Measurements from ENCODE around the gene PDE4C.
"Not testable (repeated sequence)": the region's sequence is repeated elsewhere in the genome, so short reads cannot be mapped to it uniquely, and the experiment has no call there.

DNA sequence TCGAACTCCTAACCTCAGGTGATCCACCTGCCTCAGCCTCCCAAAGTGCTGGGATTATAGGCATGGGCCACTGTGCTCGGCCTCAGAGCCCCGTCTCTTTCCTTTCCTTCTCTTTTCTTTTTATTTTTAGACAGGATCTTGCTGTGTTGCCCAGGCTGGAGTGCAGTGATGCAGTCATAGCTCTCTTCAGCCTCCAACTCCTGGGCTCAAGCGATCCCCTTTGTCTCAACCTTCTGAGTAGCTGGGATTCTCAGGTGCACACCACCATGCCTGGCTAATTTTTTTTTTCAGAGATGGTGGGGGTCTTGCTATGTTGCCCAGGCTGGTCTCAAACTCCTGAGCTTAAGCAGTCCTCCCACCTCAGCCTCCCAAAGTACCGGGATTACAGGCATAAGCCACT, 16.3 kb downstream of the PDE4C start:
- not testable (repeated sequence) for TF ChIP-seq ZZZ3 (IDR thresholded peaks at IDR 0.05); ARNT (IDR thresholded peaks at IDR 0.05); PML (IDR thresholded peaks at IDR 0.05; ENCODE audit: low read length); TCF7 (IDR thresholded peaks at IDR 0.05; ENCODE audit: borderline replicate concordance); SAFB2 (IDR thresholded peaks at IDR 0.05; ENCODE audit: borderline replicate concordance, low read depth, low read length, severe bottlenecking); HDAC2 (IDR thresholded peaks at IDR 0.05)
- TF ChIP-seq, protein P1, sequence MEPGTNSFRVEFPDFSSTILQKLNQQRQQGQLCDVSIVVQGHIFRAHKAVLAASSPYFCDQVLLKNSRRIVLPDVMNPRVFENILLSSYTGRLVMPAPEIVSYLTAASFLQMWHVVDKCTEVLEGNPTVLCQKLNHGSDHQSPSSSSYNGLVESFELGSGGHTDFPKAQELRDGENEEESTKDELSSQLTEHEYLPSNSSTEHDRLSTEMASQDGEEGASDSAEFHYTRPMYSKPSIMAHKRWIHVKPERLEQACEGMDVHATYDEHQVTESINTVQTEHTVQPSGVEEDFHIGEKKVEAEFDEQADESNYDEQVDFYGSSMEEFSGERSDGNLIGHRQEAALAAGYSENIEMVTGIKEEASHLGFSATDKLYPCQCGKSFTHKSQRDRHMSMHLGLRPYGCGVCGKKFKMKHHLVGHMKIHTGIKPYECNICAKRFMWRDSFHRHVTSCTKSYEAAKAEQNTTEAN (CRISPR knock-in tag; IDR thresholded peaks at IDR 0.05) = not testable (repeated sequence)
- TF ChIP-seq, protein P2, sequence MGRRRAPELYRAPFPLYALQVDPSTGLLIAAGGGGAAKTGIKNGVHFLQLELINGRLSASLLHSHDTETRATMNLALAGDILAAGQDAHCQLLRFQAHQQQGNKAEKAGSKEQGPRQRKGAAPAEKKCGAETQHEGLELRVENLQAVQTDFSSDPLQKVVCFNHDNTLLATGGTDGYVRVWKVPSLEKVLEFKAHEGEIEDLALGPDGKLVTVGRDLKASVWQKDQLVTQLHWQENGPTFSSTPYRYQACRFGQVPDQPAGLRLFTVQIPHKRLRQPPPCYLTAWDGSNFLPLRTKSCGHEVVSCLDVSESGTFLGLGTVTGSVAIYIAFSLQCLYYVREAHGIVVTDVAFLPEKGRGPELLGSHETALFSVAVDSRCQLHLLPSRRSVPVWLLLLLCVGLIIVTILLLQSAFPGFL (CRISPR knock-in tag; IDR thresholded peaks at IDR 0.05) = not testable (repeated sequence)
- TF ChIP-seq, protein P3, sequence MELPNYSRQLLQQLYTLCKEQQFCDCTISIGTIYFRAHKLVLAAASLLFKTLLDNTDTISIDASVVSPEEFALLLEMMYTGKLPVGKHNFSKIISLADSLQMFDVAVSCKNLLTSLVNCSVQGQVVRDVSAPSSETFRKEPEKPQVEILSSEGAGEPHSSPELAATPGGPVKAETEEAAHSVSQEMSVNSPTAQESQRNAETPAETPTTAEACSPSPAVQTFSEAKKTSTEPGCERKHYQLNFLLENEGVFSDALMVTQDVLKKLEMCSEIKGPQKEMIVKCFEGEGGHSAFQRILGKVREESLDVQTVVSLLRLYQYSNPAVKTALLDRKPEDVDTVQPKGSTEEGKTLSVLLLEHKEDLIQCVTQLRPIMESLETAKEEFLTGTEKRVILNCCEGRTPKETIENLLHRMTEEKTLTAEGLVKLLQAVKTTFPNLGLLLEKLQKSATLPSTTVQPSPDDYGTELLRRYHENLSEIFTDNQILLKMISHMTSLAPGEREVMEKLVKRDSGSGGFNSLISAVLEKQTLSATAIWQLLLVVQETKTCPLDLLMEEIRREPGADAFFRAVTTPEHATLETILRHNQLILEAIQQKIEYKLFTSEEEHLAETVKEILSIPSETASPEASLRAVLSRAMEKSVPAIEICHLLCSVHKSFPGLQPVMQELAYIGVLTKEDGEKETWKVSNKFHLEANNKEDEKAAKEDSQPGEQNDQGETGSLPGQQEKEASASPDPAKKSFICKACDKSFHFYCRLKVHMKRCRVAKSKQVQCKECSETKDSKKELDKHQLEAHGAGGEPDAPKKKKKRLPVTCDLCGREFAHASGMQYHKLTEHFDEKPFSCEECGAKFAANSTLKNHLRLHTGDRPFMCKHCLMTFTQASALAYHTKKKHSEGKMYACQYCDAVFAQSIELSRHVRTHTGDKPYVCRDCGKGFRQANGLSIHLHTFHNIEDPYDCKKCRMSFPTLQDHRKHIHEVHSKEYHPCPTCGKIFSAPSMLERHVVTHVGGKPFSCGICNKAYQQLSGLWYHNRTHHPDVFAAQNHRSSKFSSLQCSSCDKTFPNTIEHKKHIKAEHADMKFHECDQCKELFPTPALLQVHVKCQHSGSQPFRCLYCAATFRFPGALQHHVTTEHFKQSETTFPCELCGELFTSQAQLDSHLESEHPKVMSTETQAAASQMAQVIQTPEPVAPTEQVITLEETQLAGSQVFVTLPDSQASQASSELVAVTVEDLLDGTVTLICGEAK (IDR thresholded peaks at IDR 0.05) = not testable (repeated sequence)
- TF ChIP-seq, protein P3 (CRISPR knock-in tag; IDR thresholded peaks at IDR 0.05) = not testable (repeated sequence)
